ENCODE data around the gene ADCY7. TPM values are rescaled to one million over a fixed set of nuclear protein-coding genes. Genes with fewer than 3 reads are reported as not detected.

The ADCY7 gene
- total and polyA plus RNA-seq, 2 of the 4 experiments (the other 2 are of a cell fraction), result 15.2 to 17.1 TPM

- Histone ChIP-seq H2BK5ac (ENCODE audit: low read depth, low read length, poor library complexity, severe bottlenecking) (no peak overlapping the region), H3K4ac (ENCODE audit: low read depth, low read length) (no peak overlapping the region), H3K9ac (ENCODE audit: low read depth, low read length) (no peak overlapping the region), H3K36me3 (ENCODE audit: control insufficient read depth, insufficient read depth, low read length) (peaks cover 32% of the 10 kb centered on the region), H4K20me1 (ENCODE audit: insufficient read depth, low read length) (peaks cover 10% of the 10 kb centered on the region; the same call in 1 of the 2 replicates), H2BK20ac (ENCODE audit: low read depth, low read length) (no peak overlapping the region), H2BK15ac (ENCODE audit: low read depth, low read length) (no peak overlapping the region), H2BK120ac (ENCODE audit: low read depth, low read length) (no peak overlapping the region), H3K4me3 (ENCODE audit: insufficient read depth, low read depth, low read length) (no peak overlapping the region), H2AK5ac (ENCODE audit: low read depth, low read length) (no peak overlapping the region), H3K9me3 (ENCODE audit: control insufficient read depth, insufficient read depth, low read length) (no peaks in the 10 kb centered on the region), H3K4me2 (ENCODE audit: low read depth, low read length) (no peak overlapping the region), H3K27ac (ENCODE audit: insufficient read depth, low read length) (no peak overlapping the region), H2AK9ac (replicated peaks; ENCODE audit: low read depth, low read length, poor library complexity) (no peak overlapping the region), H3K23ac (ENCODE audit: low read depth, low read length) (no peak overlapping the region), H3K79me1 (ENCODE audit: low read depth in 1 of 2, low read length in 2 of 2) (peaks cover 33 to 35% of the 10 kb centered on the region in 2 experiments; a peak in 3 of 4 replicates), H4K8ac (ENCODE audit: low read depth in 2 of 2, low read length in 2 of 2) (no peak overlapping the region), H3K4me1 (ENCODE audit: control insufficient read depth, insufficient read depth, low read length) (no peaks in the 10 kb centered on the region; the same call in 1 of the 2 replicates), H4K5ac (ENCODE audit: low read depth, low read length) (no peak overlapping the region), H3K14ac (replicated peaks; ENCODE audit: low read depth, low read length) (no peak overlapping the region), H3K18ac (ENCODE audit: low read depth, low read length) (no peak overlapping the region), H2AFZ (replicated peaks; ENCODE audit: low read length, poor library complexity) (no peak overlapping the region), H3K27me3 (ENCODE audit: control insufficient read depth, insufficient read depth, low read length) (no peaks in the 10 kb centered on the region), H3K9me1 (ENCODE audit: insufficient read depth, low read length) (no peaks in the 10 kb centered on the region; the same call in 1 of the 2 replicates), H3K56ac (ENCODE audit: extremely low read depth, insufficient read depth, low read length) (no peak overlapping the region), H4K91ac (ENCODE audit: insufficient read depth, low read depth, low read length) (no peak overlapping the region)
- intact Hi-C loops (cut with micrococcal nuclease), result no loop called here
- 83% methylated on average over 1 of the region's 3 CpGs; no CpG with 5 or more reads in 1 of the 2 experiments for WGBS, 2 experiments (ENCODE audit: extremely low coverage in 2 of 2, insufficient read length in 1 of 2)
- DNase-seq, result no peak
- POLR2A ChIA-PET (ENCODE audit: unreplicated experiment), result no interaction called here
- TF ChIP-seq CHD1 (IDR thresholded peaks at IDR 0.05; ENCODE audit: low read depth, low read length) (no peak), MAZ (IDR thresholded peaks at IDR 0.05; ENCODE audit: borderline replicate concordance, low read depth, low read length) (no peak), BHLHE40 (IDR thresholded peaks at IDR 0.05; ENCODE audit: low read depth, low read length) (no peak), FOS (IDR thresholded peaks at IDR 0.05; ENCODE audit: low read depth, low read length) (no peak)
- dilution Hi-C loops (cut with HindIII; ENCODE audit: low sequenced_read_pairs, unreplicated experiment), result no loop called here
- in situ Hi-C loops (cut with MboI; ENCODE audit: low sequenced_read_pairs), result loop anchor here (25.0 kb wide), 1 partner anchor 273 kb away; no protein-coding TSS in a partner anchor
- CTCF ChIA-PET, result interaction anchor here (0.5 to 1.1 kb wide), 4 partner anchors 8 to 445 kb away, joined by 3 to 4 read pairs (median 3); partner anchors contain the start of gene BRD7
- no TSS peak for BruUV-seq (replicated peaks)
- ATAC-seq (ENCODE audit: low read depth), result no peak
These were observed 94.4 kb downstream of the ADCY7 start for GRCh38 chr16:50360779-50361178.

Measured in IMR-90 (cell line).